RWPE1 (cell line): Measurements from ENCODE around the gene ANKRD42.

Experiments used
- CTCF ChIA-PET: fragments of 350-600 bp; sonication (Branson Sonifier 250); formaldehyde crosslinking; extraction: SDS; loops from one replicate; lab custom pipeline; 2021; lab: Yijun Ruan, JAX
- POLR2A ChIA-PET: fragments of 400-600 bp; formaldehyde crosslinking; extraction: SDS; loops from one replicate; lab custom pipeline; 2020; ENCODE audit warnings: antibody characterized with exemption; ENCODE audit not compliant: low non-redundant PET; lab: Yijun Ruan, JAX
- DNase-seq: peaks from one replicate; pipeline ENCODE4 v3.0.0; 2012; ENCODE audit warnings: low spot score
- H3K27ac ChIP-seq: fragments of 450-650 bp; 2 replicates; pipeline ENCODE4 v1.5.1; 2017
- CTCF ChIP-seq: fragments of 450-650 bp; conservative IDR thresholded peaks from 2 replicates; pipeline ENCODE4 v1.5.1; 2017; ENCODE audit warnings: low read depth, mild to moderate bottlenecking

Gene ANKRD42

GRCh38 chr11:83191491-83191890 is 2.0 kb upstream of the ANKRD42 start:
- no peak for DNase-seq
- ChIA-PET POLR2A (no interaction called here), CTCF (no interaction called here)
- TF ChIP-seq CTCF: no peak
- no peak overlapping the region for H3K27ac ChIP-seq

GRCh38 chr11:83191986-83192385 is 1.5 kb upstream of the ANKRD42 start:
- H3K27ac ChIP-seq: no peak overlapping the region
- ChIA-PET CTCF (no interaction called here), POLR2A (no interaction called here)
- DNase-seq: no peak
- TF ChIP-seq CTCF: no peak

- TF ChIP-seq CTCF: no peak
- DNase-seq: peak; percentile 7
- peak overlapping the region; percentile 89 for H3K27ac ChIP-seq
- POLR2A ChIA-PET: no interaction called here
- CTCF ChIA-PET: no interaction called here
Observed at GRCh38 chr11:83192606-83193245, 786 bp upstream of the ANKRD42 start.

GRCh38 chr11:83194281-83195142 is 1.0 kb downstream of the ANKRD42 start:
- peak; percentile 54 for DNase-seq
- no peak for TF ChIP-seq CTCF
- peak overlapping the region; percentile 89 for H3K27ac ChIP-seq
- ChIA-PET CTCF (interaction anchor here (0.6 to 1.2 kb wide), 2 partner anchors 33 to 82 kb away, joined by 3 to 4 read pairs; no protein-coding TSS in a partner anchor), POLR2A (interaction anchor here (0.5 kb wide), 1 partner anchor 11 kb away, joined by 6 read pairs; no protein-coding TSS in a partner anchor)

GRCh38 chr11:83195143-83195466 is 1.6 kb downstream of the ANKRD42 start:
- ChIA-PET CTCF (interaction anchor here (0.6 to 1.2 kb wide), 2 partner anchors 32 to 82 kb away, joined by 3 to 4 read pairs; no protein-coding TSS in a partner anchor), POLR2A (no interaction called here)
- TF ChIP-seq CTCF: no peak
- H3K27ac ChIP-seq: no peak overlapping the region
- no peak for DNase-seq

GRCh38 chr11:83195649-83196048 is 2.1 kb downstream of the ANKRD42 start:
- ChIA-PET CTCF (interaction anchor here (1.2 kb wide), 1 partner anchor 81 kb away, joined by 3 read pairs; no protein-coding TSS in a partner anchor), POLR2A (no interaction called here)
- H3K27ac ChIP-seq: no peak overlapping the region
- no peak for DNase-seq
- TF ChIP-seq CTCF: no peak
